ENCODE measurements around the gene TTLL11.

GRCh38 chr9:122051351-122052321 is 41.5 kb downstream of the TTLL11 start:
- TF ChIP-seq CTCF (IDR thresholded peaks at IDR 0.05) = no peak
- TF ChIP-seq POLR2A (IDR thresholded peaks at IDR 0.05) = no peak
- TF ChIP-seq POLR2AphosphoS5 (IDR thresholded peaks at IDR 0.05) = no peak

All from upper lobe of left lung (tissue), 4 donors.